H9 (cell line): ENCODE measurements around the gene TRAK2. TPM values are rescaled to one million over a fixed set of nuclear protein-coding genes. Genes with fewer than 3 reads are reported as not detected.

Experiments used
- DNase-seq: peaks from one replicate; pipeline ENCODE4 v3.0.0-alpha.2; 2017
- H2AFZ ChIP-seq: one replicate; pipeline ENCODE4 v1.6.1; 2013; ENCODE audit warnings: mild to moderate bottlenecking, low read length, control low read depth, moderate library complexity
- H2AK5ac ChIP-seq: 2 replicates; pipeline ENCODE4 v1.6.1; 2013; ENCODE audit warnings: low read length, control low read depth, mixed read lengths; ENCODE audit not compliant: insufficient read length
- H2BK120ac ChIP-seq: one replicate; pipeline ENCODE4 v1.6.1; 2013; ENCODE audit warnings: low read depth, mild to moderate bottlenecking, low read length, control low read depth, inconsistent platforms; ENCODE audit not compliant: poor library complexity, severe bottlenecking
- H2BK12ac ChIP-seq: 2 replicates; pipeline ENCODE4 v1.6.1; 2013; ENCODE audit warnings: low read length, control low read depth, mixed read lengths, low read depth; ENCODE audit not compliant: insufficient read length
- H2BK15ac ChIP-seq: 2 replicates; pipeline ENCODE4 v1.6.1; 2013; ENCODE audit warnings: low read depth, low read length, control low read depth
- H2BK20ac ChIP-seq: one replicate; pipeline ENCODE4 v1.6.1; 2013; ENCODE audit warnings: low read depth, mild to moderate bottlenecking, low read length, control low read depth, inconsistent platforms; ENCODE audit not compliant: poor library complexity, severe bottlenecking
- H2BK5ac ChIP-seq: 2 replicates; pipeline ENCODE4 v1.6.1; 2013; ENCODE audit warnings: low read length, control low read depth, mixed read lengths; ENCODE audit not compliant: insufficient read length
- H3K14ac ChIP-seq: 2 replicates; pipeline ENCODE4 v1.6.1; 2013; ENCODE audit warnings: low read length, control low read depth; ENCODE audit not compliant: insufficient read depth
- H3K18ac ChIP-seq: 2 replicates; pipeline ENCODE4 v1.6.1; 2013; ENCODE audit warnings: low read depth, mild to moderate bottlenecking, mixed read lengths, low read length, control low read depth; ENCODE audit not compliant: insufficient read length
- H3K23ac ChIP-seq: 2 replicates; pipeline ENCODE4 v1.6.1; 2013; ENCODE audit warnings: low read length, control low read depth, mixed read lengths, low read depth; ENCODE audit not compliant: insufficient read length
- H3K23me2 ChIP-seq: 2 replicates; pipeline ENCODE4 v1.6.1; 2013; ENCODE audit warnings: low read depth, mild to moderate bottlenecking, mixed read lengths, low read length, control low read depth; ENCODE audit not compliant: insufficient read length, poor library complexity, severe bottlenecking
- H3K27ac ChIP-seq: 2 replicates; pipeline ENCODE4 v1.5.1; 2013; ENCODE audit warnings: low read length, control low read depth, mixed read lengths, low read depth; ENCODE audit not compliant: insufficient read length
- H3K27me3 ChIP-seq: 2 replicates; pipeline ENCODE4 v1.6.1; 2013; ENCODE audit warnings: low read length, control low read depth, inconsistent platforms; ENCODE audit not compliant: insufficient read depth
- H3K4ac ChIP-seq: 2 replicates; pipeline ENCODE4 v1.6.1; 2013; ENCODE audit warnings: low read depth, mild to moderate bottlenecking, control low read depth, inconsistent platforms, low read length, moderate library complexity
- H3K4me1 ChIP-seq: 2 replicates; pipeline ENCODE4 v1.6.1; 2013; ENCODE audit warnings: low read length, control low read depth, inconsistent platforms; ENCODE audit not compliant: insufficient read depth
- H3K4me2 ChIP-seq: 2 replicates; pipeline ENCODE4 v1.6.1; 2013; ENCODE audit warnings: low read length, control low read depth, mixed read lengths; ENCODE audit not compliant: insufficient read length, insufficient read depth
- H3K56ac ChIP-seq: 2 replicates; pipeline ENCODE4 v1.6.1; 2013; ENCODE audit warnings: low read depth, mild to moderate bottlenecking, mixed read lengths, low read length, control low read depth; ENCODE audit not compliant: insufficient read length
- H3K79me1 ChIP-seq: 2 replicates; pipeline ENCODE4 v1.6.1; 2013; ENCODE audit warnings: low read depth, mild to moderate bottlenecking, moderate library complexity, low read length, control low read depth, inconsistent platforms; ENCODE audit not compliant: insufficient read depth, poor library complexity, severe bottlenecking
- H3K79me2 ChIP-seq: 2 replicates; pipeline ENCODE4 v1.6.1; 2013; ENCODE audit warnings: low read length, control low read depth, inconsistent platforms; ENCODE audit not compliant: insufficient read depth
- H3K9ac ChIP-seq: 2 replicates; pipeline ENCODE4 v1.6.1; 2013; ENCODE audit warnings: low read length, control low read depth, mixed read lengths; ENCODE audit not compliant: insufficient read length; ENCODE audit errors: extremely low read depth
- H3K9me3 ChIP-seq: one replicate; pipeline ENCODE4 v1.6.1; 2013; ENCODE audit warnings: low read depth, low read length, inconsistent platforms; ENCODE audit not compliant: control insufficient read depth
- H3T11ph ChIP-seq: one replicate; pipeline ENCODE4 v1.6.1; 2013; ENCODE audit warnings: mild to moderate bottlenecking, low read length, control low read depth, inconsistent platforms
- H4K20me1 ChIP-seq: one replicate; pipeline ENCODE4 v1.6.1; 2013; ENCODE audit not compliant: control insufficient read depth, insufficient read length, insufficient read depth
- H4K5ac ChIP-seq: 2 replicates; pipeline ENCODE4 v1.6.1; 2013; ENCODE audit warnings: low read depth, mild to moderate bottlenecking, mixed read lengths, low read length, control low read depth; ENCODE audit not compliant: insufficient read length
- H4K8ac ChIP-seq: replicated peaks from 2 replicates; pipeline ENCODE4 v1.6.1; 2013; ENCODE audit warnings: low read length, control low read depth, mixed read lengths, low read depth; ENCODE audit not compliant: insufficient read length
- H4K91ac ChIP-seq: 2 replicates; pipeline ENCODE4 v1.6.1; 2013; ENCODE audit warnings: low read depth, mild to moderate bottlenecking, moderate library complexity, mixed read lengths, low read length, control low read depth; ENCODE audit not compliant: insufficient read length
- H3K27ac Mint-ChIP-seq, 3 experiments: 2 replicates in 2 of 3; 3 replicates in 1 of 3; pipeline ENCODE4 v1.8.0; 2020 to 2021; ENCODE audit warnings: mixed read lengths in 3 of 3, mild to moderate bottlenecking in 1 of 3, moderate library complexity in 1 of 3
- H3K27me3 Mint-ChIP-seq: 2 replicates; pipeline ENCODE4 v1.8.0; 2021; ENCODE audit warnings: low read depth, mild to moderate bottlenecking, moderate library complexity, mixed read lengths
- H3K36me3 Mint-ChIP-seq, 3 experiments: 2 replicates in 2 of 3; 3 replicates in 1 of 3; pipeline ENCODE4 v1.8.0; 2020 to 2021; ENCODE audit warnings: low read depth in 3 of 3, mixed read lengths in 3 of 3; ENCODE audit not compliant: insufficient read depth in 1 of 3
- H3K4me1 Mint-ChIP-seq, 2 experiments: 2 replicates each; pipeline ENCODE4 v1.8.0; 2020; ENCODE audit warnings: mixed read lengths in 2 of 2
- H3K4me3 Mint-ChIP-seq, 2 experiments: 2 replicates in 1 of 2; 3 replicates in 1 of 2; pipeline ENCODE4 v1.8.0; 2020 to 2021; ENCODE audit warnings: mild to moderate bottlenecking in 2 of 2, mixed read lengths in 2 of 2, moderate library complexity in 1 of 2
- H3K9me3 Mint-ChIP-seq, 2 experiments: 2 replicates in 1 of 2; 3 replicates in 1 of 2; pipeline ENCODE4 v1.8.0; 2020; ENCODE audit warnings: mild to moderate bottlenecking in 2 of 2, mixed read lengths in 2 of 2, moderate library complexity in 1 of 2
- WGBS: extraction: QIAGEN DNeasy Blood & Tissue Kit; methylation state at CpG from one replicate; pipeline ENCODE4 v1.1.7; 2013; ENCODE audit warnings: missing lambda C conversion rate, low lambda C conversion rate, mixed read lengths; ENCODE audit not compliant: insufficient read length; ENCODE audit errors: extremely low coverage; 5-methylcytosine and 5-hydroxymethylcytosine counted together
- total RNA-seq: library from RNA; stranded (reverse); gene quantifications from 2 replicates; pipeline ENCODE4 v1.2.1, GENCODE V29; 2021
- TF ChIP-seq, protein P1 (sequence below): fragments of 200-600 bp; sonication (generic); conservative IDR thresholded peaks from 3 replicates; pipeline ENCODE4 v1.8.0; 2021; ENCODE audit warnings: antibody characterized with exemption, mild to moderate bottlenecking

TRAK2 gene
- total RNA-seq, 1 experiment from 2014 or later = 14.2 TPM

DNA sequence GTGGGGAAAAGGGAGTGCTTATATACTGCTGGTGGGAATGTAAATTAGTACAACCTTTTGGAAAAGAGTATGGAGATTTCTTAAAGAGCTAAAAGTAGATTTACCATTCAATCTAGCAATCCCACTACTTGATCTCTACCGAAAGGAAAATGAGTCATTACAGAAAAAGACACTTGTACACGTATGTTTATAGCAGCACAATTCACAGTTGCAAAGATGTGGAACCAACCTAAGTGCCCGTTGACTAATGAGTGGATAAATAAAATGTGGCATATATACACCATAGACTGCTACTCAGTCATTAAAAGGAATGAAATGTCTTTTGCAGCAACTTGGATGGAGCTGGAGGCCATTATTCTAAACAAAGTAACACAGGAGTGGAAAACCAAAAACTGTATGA, 123.6 kb downstream of the TRAK2 start:
- Histone ChIP-seq H3K18ac (no peak overlapping the region), H3K27me3 (no peaks in the 10 kb centered on the region), H2AFZ (no peak overlapping the region), H3K79me1 (no peaks in the 10 kb centered on the region), H2BK12ac (no peak overlapping the region), H4K20me1 (no peaks in the 10 kb centered on the region), H3K4me2 (no peak overlapping the region), H3K4me1 (no peaks in the 10 kb centered on the region), H2BK120ac (no peak overlapping the region), H2BK5ac (no peak overlapping the region), H2BK15ac (no peak overlapping the region), H3K79me2 (no peaks in the 10 kb centered on the region), H4K91ac (no peak overlapping the region), H3K4ac (no peak overlapping the region), H3K56ac (no peak overlapping the region), H3K23ac (no peak overlapping the region), H3K27ac (no peak overlapping the region), H2BK20ac (no peak overlapping the region), H3K14ac (no peak overlapping the region), H3K23me2 (no peaks in the 10 kb centered on the region), H3T11ph (no peak overlapping the region), H4K8ac (no peak overlapping the region), H3K9ac (no peak overlapping the region), H4K5ac (no peak overlapping the region), H2AK5ac (no peak overlapping the region), H3K9me3 (no peaks in the 10 kb centered on the region)
- TF ChIP-seq, protein P1, sequence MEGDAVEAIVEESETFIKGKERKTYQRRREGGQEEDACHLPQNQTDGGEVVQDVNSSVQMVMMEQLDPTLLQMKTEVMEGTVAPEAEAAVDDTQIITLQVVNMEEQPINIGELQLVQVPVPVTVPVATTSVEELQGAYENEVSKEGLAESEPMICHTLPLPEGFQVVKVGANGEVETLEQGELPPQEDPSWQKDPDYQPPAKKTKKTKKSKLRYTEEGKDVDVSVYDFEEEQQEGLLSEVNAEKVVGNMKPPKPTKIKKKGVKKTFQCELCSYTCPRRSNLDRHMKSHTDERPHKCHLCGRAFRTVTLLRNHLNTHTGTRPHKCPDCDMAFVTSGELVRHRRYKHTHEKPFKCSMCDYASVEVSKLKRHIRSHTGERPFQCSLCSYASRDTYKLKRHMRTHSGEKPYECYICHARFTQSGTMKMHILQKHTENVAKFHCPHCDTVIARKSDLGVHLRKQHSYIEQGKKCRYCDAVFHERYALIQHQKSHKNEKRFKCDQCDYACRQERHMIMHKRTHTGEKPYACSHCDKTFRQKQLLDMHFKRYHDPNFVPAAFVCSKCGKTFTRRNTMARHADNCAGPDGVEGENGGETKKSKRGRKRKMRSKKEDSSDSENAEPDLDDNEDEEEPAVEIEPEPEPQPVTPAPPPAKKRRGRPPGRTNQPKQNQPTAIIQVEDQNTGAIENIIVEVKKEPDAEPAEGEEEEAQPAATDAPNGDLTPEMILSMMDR = no peak
- Mint-ChIP-seq H3K9me3 (peaks cover 14 to 20% of the 10 kb centered on the region in 2 experiments), H3K4me1 (no peaks in the 10 kb centered on the region), H3K36me3 (peaks cover 2 to 6% (median 2%) of the 10 kb centered on the region in 3 experiments; a peak in 3 of 7 replicates), H3K4me3 (no peak overlapping the region), H3K27me3 (no peaks in the 10 kb centered on the region), H3K27ac (no peak overlapping the region)
- WGBS = no CpG with 5 or more reads among the region's 3 CpGs
- DNase-seq = no peak

Other genes starting within 250 kb of the TRAK2 start
- 7.8 and 10.0 TPM in 2 replicates for gene CASP8, start 190.9 kb downstream of the TRAK2 start, total RNA-seq
- 0.42 TPM in 1 of 2 replicates, not detected in the other for gene FLACC1, start 94.1 kb downstream of the TRAK2 start, total RNA-seq
- gene STRADB, start 282 bp upstream of the TRAK2 start, total RNA-seq = 40.5 and 48.4 TPM in 2 replicates
- gene TMEM237, start 192.0 kb upstream of the TRAK2 start, total RNA-seq = 37.7 and 38.4 TPM in 2 replicates
- gene MPP4, start 247.2 kb upstream of the TRAK2 start, total RNA-seq = not detected in 2 replicates